ENCODE results near the gene KCNN4. TPM values are rescaled to one million over a fixed set of nuclear protein-coding genes. Genes with fewer than 3 reads are reported as not detected.
"Not testable (repeated sequence)": the region's sequence is repeated elsewhere in the genome, so short reads cannot be mapped to it uniquely, and the experiment has no call there.

KCNN4 gene
- total and polyA plus RNA-seq, 4 donors, result 0.14 to 30.3 (median 0.51) TPM

DNA sequence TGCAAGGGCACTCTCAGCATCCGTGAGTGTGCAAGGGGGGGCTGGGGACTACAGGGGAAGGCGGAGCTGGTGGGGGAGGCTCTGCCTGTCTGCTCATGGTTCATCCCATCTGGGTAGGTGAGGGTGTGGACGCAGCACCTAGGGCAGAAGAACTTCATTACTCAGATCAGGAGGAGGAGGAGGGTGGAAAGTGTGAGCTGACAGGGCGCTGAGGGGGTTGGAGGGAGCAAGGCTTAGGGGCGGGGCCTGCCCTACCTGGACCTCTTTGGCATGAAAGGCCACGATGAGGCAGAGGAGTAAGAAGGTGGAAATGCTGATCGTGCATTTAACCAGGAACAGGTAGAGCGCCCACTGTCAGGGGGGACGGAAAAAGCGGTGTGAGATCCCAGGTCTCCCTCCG, 4.5 kb downstream of the KCNN4 start:
- Histone ChIP-seq H3K27me3 (ENCODE audit: control insufficient read depth in 4 of 4, insufficient read depth in 4 of 4, low read length in 3 of 4) (peaks cover 0 to 4% (median 0%) of the 10 kb centered on the region in 4 donors), H3K9ac (ENCODE audit: low read depth in 1 of 2, low read length in 2 of 2) (no peak overlapping the region), H3K4me1 (ENCODE audit: control insufficient read depth in 4 of 4, insufficient read depth in 4 of 4, low read length in 3 of 4) (peaks cover 5 to 8% (median 6%) of the 10 kb centered on the region in 4 donors), H3K4me3 (ENCODE audit: low read depth in 1 of 3, low read length in 3 of 3) (no peak overlapping the region), H3K36me3 (ENCODE audit: control insufficient read depth in 4 of 4, insufficient read depth in 3 of 4, low read depth in 1 of 4, low read length in 3 of 4) (no peaks in the 10 kb centered on the region), H3K9me3 (ENCODE audit: control insufficient read depth in 4 of 4, low read length in 3 of 4) (no peaks in the 10 kb centered on the region), H3K27ac (ENCODE audit: low read depth in 1 of 2, low read length in 2 of 2) (no peak overlapping the region)
- DNase-seq (ENCODE audit: low spot score), result no peak
- WGBS, result 59% methylated on average over 11 of the region's 11 CpGs
- TF ChIP-seq, protein P1, sequence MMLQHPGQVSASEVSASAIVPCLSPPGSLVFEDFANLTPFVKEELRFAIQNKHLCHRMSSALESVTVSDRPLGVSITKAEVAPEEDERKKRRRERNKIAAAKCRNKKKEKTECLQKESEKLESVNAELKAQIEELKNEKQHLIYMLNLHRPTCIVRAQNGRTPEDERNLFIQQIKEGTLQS (IDR thresholded peaks at IDR 0.05), result no peak
- TF ChIP-seq YY1 (IDR thresholded peaks at IDR 0.05), result no peak
- TF ChIP-seq, protein P2, sequence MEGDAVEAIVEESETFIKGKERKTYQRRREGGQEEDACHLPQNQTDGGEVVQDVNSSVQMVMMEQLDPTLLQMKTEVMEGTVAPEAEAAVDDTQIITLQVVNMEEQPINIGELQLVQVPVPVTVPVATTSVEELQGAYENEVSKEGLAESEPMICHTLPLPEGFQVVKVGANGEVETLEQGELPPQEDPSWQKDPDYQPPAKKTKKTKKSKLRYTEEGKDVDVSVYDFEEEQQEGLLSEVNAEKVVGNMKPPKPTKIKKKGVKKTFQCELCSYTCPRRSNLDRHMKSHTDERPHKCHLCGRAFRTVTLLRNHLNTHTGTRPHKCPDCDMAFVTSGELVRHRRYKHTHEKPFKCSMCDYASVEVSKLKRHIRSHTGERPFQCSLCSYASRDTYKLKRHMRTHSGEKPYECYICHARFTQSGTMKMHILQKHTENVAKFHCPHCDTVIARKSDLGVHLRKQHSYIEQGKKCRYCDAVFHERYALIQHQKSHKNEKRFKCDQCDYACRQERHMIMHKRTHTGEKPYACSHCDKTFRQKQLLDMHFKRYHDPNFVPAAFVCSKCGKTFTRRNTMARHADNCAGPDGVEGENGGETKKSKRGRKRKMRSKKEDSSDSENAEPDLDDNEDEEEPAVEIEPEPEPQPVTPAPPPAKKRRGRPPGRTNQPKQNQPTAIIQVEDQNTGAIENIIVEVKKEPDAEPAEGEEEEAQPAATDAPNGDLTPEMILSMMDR (IDR thresholded peaks at IDR 0.05; ENCODE audit: low read depth, low read length, missing input control), result no peak
- no peak for TF ChIP-seq FOXA1 (IDR thresholded peaks at IDR 0.05)
- TF ChIP-seq NR2F2 (IDR thresholded peaks at IDR 0.05), result no peak
- TF ChIP-seq FOXA2 (IDR thresholded peaks at IDR 0.05), result no peak
- TF ChIP-seq RXRA (IDR thresholded peaks at IDR 0.05), result no peak
- TF ChIP-seq HNF4A (conservative IDR thresholded peaks at IDR 0.05), result no peak
- TF ChIP-seq JUND (IDR thresholded peaks at IDR 0.05), result no peak
- no peak for TF ChIP-seq HNF4G (IDR thresholded peaks at IDR 0.05)
- TF ChIP-seq, protein P3, sequence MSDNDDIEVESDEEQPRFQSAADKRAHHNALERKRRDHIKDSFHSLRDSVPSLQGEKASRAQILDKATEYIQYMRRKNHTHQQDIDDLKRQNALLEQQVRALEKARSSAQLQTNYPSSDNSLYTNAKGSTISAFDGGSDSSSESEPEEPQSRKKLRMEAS (IDR thresholded peaks at IDR 0.05), result no peak

DNA sequence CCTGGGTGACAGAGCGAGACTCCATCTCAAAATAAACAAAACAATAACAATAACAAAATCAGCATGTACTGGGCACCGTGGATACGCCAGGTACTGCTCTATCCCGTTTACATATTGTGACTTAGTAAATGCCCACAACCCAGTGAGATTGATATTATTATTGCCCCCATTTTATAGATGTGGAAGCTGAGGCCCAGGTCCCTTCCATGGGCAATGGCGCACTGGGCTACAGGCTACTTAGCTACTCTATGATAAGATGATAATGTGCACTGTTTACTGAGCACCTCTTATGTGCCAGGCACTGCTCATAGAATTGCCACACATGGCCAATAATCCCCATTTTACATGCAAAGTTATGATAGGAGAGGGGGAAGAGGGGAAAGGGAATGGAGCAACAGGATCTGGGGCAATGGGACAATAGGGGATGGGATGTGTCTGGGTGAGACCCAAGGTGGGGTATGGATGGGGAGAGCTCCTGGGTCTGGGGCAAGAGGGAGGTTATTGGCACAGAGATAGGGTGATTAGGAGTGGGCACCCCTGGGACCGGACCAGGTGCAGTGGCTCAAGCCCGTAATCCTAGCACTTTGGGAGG, 5.4 kb downstream of the KCNN4 start:
- Histone ChIP-seq H3K9ac (ENCODE audit: low read depth in 1 of 2, low read length in 2 of 2) (no peak overlapping the region), H3K27ac (ENCODE audit: low read depth in 1 of 2, low read length in 2 of 2) (no peak overlapping the region), H3K4me3 (ENCODE audit: low read depth in 1 of 3, low read length in 3 of 3) (no peak overlapping the region), H3K9me3 (ENCODE audit: control insufficient read depth in 4 of 4, low read length in 3 of 4) (no peaks in the 10 kb centered on the region), H3K27me3 (ENCODE audit: control insufficient read depth in 4 of 4, insufficient read depth in 4 of 4, low read length in 3 of 4) (peaks cover 0 to 4% (median 0%) of the 10 kb centered on the region in 4 donors), H3K36me3 (ENCODE audit: control insufficient read depth in 4 of 4, insufficient read depth in 3 of 4, low read depth in 1 of 4, low read length in 3 of 4) (no peaks in the 10 kb centered on the region), H3K4me1 (ENCODE audit: control insufficient read depth in 4 of 4, insufficient read depth in 4 of 4, low read length in 3 of 4) (peaks cover 5 to 8% (median 6%) of the 10 kb centered on the region in 4 donors)
- no peak for TF ChIP-seq SP1 (IDR thresholded peaks at IDR 0.05)
- TF ChIP-seq, protein P1 (IDR thresholded peaks at IDR 0.05), result no peak
- no peak for TF ChIP-seq NR2F2 (IDR thresholded peaks at IDR 0.05)
- 90% methylated on average over 7 of the region's 7 CpGs for WGBS
- DNase-seq (ENCODE audit: low spot score), result no peak

DNA sequence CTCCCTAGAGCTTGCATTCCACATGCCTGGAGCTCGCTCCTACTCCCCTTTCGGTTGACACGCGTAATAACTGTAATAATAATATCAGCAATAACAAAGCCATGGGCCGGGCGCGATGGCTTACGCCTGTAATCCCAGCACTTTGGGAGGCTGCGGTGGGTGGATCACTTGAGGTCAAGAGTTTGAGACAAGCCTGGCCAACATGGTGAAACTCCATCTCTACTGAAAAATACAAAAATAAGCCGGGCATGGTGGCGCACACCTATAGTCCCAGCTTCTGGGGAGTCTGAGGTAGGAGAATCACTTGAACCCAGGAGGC, 5.9 kb downstream of the KCNN4 start:
- H3K9ac ChIP-seq (ENCODE audit: low read depth in 1 of 2, low read length in 2 of 2), result not testable (repeated sequence)

More for the DNA sequence above, 5.9 kb downstream of the KCNN4 start:
- not testable (repeated sequence) for H3K4me3 ChIP-seq (ENCODE audit: low read depth in 1 of 3, low read length in 3 of 3); H3K9me3 ChIP-seq (ENCODE audit: control insufficient read depth in 4 of 4, low read length in 3 of 4); H3K4me1 ChIP-seq (ENCODE audit: control insufficient read depth in 4 of 4, insufficient read depth in 4 of 4, low read length in 3 of 4); H3K27me3 ChIP-seq (ENCODE audit: control insufficient read depth in 4 of 4, insufficient read depth in 4 of 4, low read length in 3 of 4); H3K27ac ChIP-seq (ENCODE audit: low read depth in 1 of 2, low read length in 2 of 2); H3K36me3 ChIP-seq (ENCODE audit: control insufficient read depth in 4 of 4, insufficient read depth in 3 of 4, low read depth in 1 of 4, low read length in 3 of 4); DNase-seq (ENCODE audit: low spot score)
- WGBS, result 77% methylated on average over 11 of the region's 11 CpGs

Measured in liver (tissue), 9 donors.